Ascending aorta (tissue), 2 donors: ENCODE results near the gene SIM2. TPM values are rescaled to one million over a fixed set of nuclear protein-coding genes. Genes with fewer than 3 reads are reported as not detected.

ENCODE experiments used
- DNase-seq, 2 donors: peaks; one replicate each; pipeline ENCODE4 v3.0.0-alpha.2; 2019; ENCODE audit warnings: low spot score in 2 of 2
- H3K27ac ChIP-seq, 2 donors: fragments of 200-600 bp; sonication (generic); one replicate each; pipeline ENCODE4 v1.5.1; 2016 to 2017; ENCODE audit warnings: mild to moderate bottlenecking in 1 of 2
- H3K27me3 ChIP-seq: fragments of 200-600 bp; sonication (generic); one replicate; pipeline ENCODE4 v1.5.1; 2017
- H3K36me3 ChIP-seq, 2 donors: fragments of 200-600 bp; sonication (generic); one replicate each; pipeline ENCODE4 v1.5.1; 2016
- H3K4me1 ChIP-seq, 2 donors: fragments of 200-600 bp; sonication (generic); one replicate each; pipeline ENCODE4 v1.5.1; 2016 to 2017; ENCODE audit warnings: mild to moderate bottlenecking in 1 of 2
- H3K4me3 ChIP-seq, 2 donors: fragments of 200-600 bp; sonication (generic); one replicate each; pipeline ENCODE4 v1.5.1; 2016 to 2017; ENCODE audit warnings: mild to moderate bottlenecking in 1 of 2
- H3K9me3 ChIP-seq, 2 donors: fragments of 200-600 bp; sonication (generic); one replicate each; pipeline ENCODE4 v1.5.1; 2016
- intact Hi-C: fragments of 100-400 bp; cut with DNase I; formaldehyde crosslinking; loops from one replicate; pipeline ENCODE4 v1.15.1; 2023
- total RNA-seq: library from RNA; depleted of rRNA; stranded (reverse); fragments of >200 nt; gene quantifications from one replicate; pipeline ENCODE4 v1.1.0, GENCODE V29; 2016
- TF ChIP-seq, protein P1 (sequence below), 3 experiments: fragments of 200-600 bp in 2 of 3; fragments of 450-650 bp in 1 of 3; sonication (generic) in 2 of 3; IDR thresholded peaks; one replicate each; pipeline ENCODE4 v1.5.1; 2016 to 2019; ENCODE audit warnings: antibody characterized with exemption in 3 of 3, mild to moderate bottlenecking in 1 of 3, moderate library complexity in 1 of 3

Gene SIM2
- total RNA-seq, 1 donor from 2014 or later: not detected

DNA sequence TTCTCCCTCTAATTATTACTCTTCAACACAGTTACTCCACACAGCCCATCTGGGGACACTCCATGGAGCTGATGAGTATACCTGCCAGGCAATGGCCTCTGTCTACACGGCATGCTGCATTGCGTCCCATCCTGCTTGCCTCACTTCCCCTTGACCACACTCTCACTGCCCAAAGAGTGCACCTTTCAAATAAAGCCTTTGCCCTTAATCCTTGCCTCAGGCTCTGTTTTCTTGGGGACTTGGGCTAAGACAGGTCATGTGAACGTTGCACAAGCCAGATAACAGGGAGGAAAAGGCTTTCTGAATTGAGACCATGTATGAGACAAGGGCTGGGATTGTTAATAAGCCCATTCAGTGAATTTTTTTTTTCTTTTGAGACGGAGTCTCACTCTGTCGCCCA is 40.0 kb upstream of the SIM2 start:
- Histone ChIP-seq H3K36me3 (no peaks in the 10 kb centered on the region), H3K27ac (no peak overlapping the region), H3K9me3 (no peaks in the 10 kb centered on the region), H3K4me3 (no peak overlapping the region), H3K27me3 (peaks cover 5% of the 10 kb centered on the region), H3K4me1 (no peaks in the 10 kb centered on the region)
- no peak for DNase-seq
- intact Hi-C loops: no loop called here
- TF ChIP-seq, protein P1, sequence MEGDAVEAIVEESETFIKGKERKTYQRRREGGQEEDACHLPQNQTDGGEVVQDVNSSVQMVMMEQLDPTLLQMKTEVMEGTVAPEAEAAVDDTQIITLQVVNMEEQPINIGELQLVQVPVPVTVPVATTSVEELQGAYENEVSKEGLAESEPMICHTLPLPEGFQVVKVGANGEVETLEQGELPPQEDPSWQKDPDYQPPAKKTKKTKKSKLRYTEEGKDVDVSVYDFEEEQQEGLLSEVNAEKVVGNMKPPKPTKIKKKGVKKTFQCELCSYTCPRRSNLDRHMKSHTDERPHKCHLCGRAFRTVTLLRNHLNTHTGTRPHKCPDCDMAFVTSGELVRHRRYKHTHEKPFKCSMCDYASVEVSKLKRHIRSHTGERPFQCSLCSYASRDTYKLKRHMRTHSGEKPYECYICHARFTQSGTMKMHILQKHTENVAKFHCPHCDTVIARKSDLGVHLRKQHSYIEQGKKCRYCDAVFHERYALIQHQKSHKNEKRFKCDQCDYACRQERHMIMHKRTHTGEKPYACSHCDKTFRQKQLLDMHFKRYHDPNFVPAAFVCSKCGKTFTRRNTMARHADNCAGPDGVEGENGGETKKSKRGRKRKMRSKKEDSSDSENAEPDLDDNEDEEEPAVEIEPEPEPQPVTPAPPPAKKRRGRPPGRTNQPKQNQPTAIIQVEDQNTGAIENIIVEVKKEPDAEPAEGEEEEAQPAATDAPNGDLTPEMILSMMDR (IDR thresholded peaks at IDR 0.05): no peak

DNA sequence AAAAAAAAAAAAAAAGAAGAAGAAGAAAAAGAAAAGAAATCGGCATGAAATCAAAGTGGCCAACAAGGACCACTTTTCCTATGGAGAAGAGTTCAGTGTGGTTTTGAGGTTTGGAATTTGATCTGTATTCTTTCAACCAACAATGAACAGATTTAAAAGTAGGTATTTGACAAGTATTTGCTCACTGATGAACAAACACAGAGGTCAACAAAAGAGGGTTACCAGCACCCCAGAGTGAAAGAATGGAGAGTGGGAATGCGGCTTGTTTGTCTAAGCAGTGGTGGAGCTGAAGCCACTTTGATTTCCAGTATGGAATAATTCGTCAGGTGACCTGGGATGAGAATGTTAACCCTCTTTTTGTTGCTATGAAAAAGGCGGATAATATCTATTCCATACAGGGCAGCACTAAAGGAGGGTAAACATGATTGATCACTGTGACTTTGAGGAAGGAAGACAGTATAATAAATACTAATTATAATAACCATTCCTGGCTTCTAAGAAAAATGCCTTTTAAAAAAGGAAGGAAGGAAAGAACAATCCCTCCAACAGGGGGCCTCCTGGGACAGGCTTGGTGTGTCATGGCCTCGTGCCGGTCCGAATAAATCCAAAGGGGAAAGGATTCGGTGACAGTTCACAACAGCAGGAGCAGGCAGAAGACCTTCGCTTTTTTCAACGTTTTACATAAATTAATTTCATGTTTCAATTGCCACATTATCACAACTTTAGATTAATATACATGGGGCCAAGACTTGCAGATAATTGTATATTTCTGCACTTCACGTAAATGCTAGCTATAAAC is 37.2 kb upstream of the SIM2 start:
- intact Hi-C loops: no loop called here
- Histone ChIP-seq H3K4me1 (no peaks in the 10 kb centered on the region), H3K9me3 (no peaks in the 10 kb centered on the region), H3K27ac (no peak overlapping the region), H3K4me3 (no peak overlapping the region), H3K36me3 (no peaks in the 10 kb centered on the region), H3K27me3 (peaks cover 5% of the 10 kb centered on the region)
- no peak for DNase-seq
- TF ChIP-seq, protein P1 (IDR thresholded peaks at IDR 0.05): peak in 1 of 3 experiments; percentile 28

DNA sequence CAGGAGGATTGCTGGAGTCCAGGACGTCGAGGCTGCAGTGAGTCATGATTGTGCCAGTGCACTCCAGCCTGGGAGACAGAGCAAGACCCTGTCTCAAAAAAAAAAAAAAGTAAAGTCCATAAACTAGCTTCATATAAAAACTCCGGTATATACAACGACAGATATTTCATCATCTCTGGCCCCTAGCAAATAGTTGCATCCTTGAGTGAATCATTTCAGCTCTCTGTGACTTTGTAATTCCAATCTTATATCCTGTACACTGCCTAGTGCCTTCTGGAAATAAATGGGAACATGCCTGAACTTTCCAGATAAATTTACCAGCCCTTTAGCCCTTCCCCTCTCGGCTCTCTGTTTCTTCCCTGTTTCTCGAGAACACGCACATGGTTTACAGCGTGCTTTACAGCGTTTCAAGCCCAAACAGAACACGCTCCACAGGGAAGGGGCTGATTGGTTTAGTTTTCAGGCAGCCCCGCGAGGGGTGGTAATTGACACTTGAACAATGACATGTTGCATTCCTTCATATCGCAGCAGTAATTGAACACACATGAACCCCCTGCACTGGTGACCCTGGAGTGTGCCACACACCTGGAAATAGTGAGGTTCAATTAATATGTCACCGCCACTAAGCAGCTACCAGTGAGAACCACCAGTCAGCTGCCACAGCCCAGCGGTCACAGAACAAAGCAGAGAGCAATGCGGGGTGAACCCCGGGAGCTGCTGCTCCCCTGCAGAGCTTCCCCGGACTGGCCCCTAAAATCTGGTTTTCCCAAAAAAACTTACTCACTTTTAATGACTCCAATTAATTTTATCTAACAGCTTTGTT is 35.7 kb upstream of the SIM2 start:
- TF ChIP-seq, protein P1 (IDR thresholded peaks at IDR 0.05): no peak
- intact Hi-C loops: no loop called here
- Histone ChIP-seq H3K27ac (no peak overlapping the region), H3K36me3 (no peaks in the 10 kb centered on the region), H3K4me3 (no peak overlapping the region), H3K4me1 (no peaks in the 10 kb centered on the region), H3K9me3 (no peaks in the 10 kb centered on the region), H3K27me3 (peaks cover 5% of the 10 kb centered on the region)
- no peak for DNase-seq

DNA sequence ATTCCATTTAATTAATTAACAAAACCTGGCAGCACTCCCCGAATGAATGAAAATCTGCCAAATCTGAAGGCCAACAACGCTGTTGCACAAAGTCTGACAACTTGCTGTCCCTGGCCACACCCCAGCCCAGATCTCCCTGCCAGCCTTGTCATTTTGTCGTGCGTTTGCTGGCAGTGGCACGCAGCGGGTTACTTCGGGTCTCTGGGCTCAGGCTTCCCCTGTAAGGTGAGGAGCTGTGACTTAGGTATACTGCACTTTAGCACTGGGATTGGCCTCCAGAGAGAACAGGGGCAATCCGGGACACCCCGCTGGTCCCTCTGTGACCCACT is 34.3 kb upstream of the SIM2 start:
- TF ChIP-seq, protein P1 (IDR thresholded peaks at IDR 0.05): no peak
- no peaks in the 10 kb centered on the region for H3K36me3 ChIP-seq
- no peak for DNase-seq
- intact Hi-C loops: no loop called here
- no peaks in the 10 kb centered on the region for H3K9me3 ChIP-seq
- H3K4me1 ChIP-seq: no peaks in the 10 kb centered on the region
- peaks cover 5% of the 10 kb centered on the region for H3K27me3 ChIP-seq
- H3K4me3 ChIP-seq: no peak overlapping the region
- H3K27ac ChIP-seq: no peak overlapping the region

DNA sequence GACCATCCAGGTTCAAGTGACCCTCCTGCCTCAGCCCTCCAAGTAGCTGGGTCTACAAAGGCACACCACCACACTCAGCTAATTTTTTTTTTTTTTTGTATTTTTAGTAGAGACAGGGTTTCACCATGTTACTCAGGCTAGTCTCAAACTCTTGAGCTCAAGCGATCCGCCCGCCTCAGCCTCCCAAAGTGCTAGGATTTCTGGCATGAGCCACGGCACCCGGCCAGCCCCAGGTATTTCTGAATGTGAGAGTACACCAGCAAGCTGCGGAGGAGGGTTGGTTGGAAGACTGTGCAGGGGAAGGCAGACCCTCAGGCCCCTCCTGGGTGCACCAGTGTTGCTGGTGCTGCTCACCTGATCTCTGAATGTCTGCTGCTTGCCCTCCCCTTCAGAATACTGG is 33.1 kb upstream of the SIM2 start:
- H3K36me3 ChIP-seq: no peaks in the 10 kb centered on the region
- H3K27me3 ChIP-seq: peaks cover 5% of the 10 kb centered on the region
- H3K4me1 ChIP-seq: no peaks in the 10 kb centered on the region
- no peak for DNase-seq
- no peaks in the 10 kb centered on the region for H3K9me3 ChIP-seq
- no peak overlapping the region for H3K4me3 ChIP-seq
- no peak overlapping the region for H3K27ac ChIP-seq
- intact Hi-C loops: no loop called here
- TF ChIP-seq, protein P1 (IDR thresholded peaks at IDR 0.05): no peak
